GM12878 (cell line): Measurements from ENCODE around the gene ZBTB21. TPM values are rescaled to one million over a fixed set of nuclear protein-coding genes. Genes with fewer than 3 reads are reported as not detected.

Experiments
- ATAC-seq: fragments of 200-7000 bp; cut with Tn5 transposase; 3 replicates; pipeline ENCODE4 v1.9.1; 2020; ENCODE audit warnings: mild to moderate bottlenecking, moderate library complexity
- BruUV-seq: library from RNA; stranded (reverse); fragments of 400-500 nt; replicated peaks from 2 replicates; lab custom pipeline; 2021; lab: Mats Ljungman, UMichigan
- CTCF ChIA-PET: fragments of 300-600 bp; sonication (Branson Sonifier 250); formaldehyde crosslinking; extraction: SDS; loops from one replicate; lab custom pipeline; 2021; ENCODE audit warnings: inconsistent platforms; lab: Yijun Ruan, JAX
- POLR2A ChIA-PET: fragments of 350-600 bp; formaldehyde crosslinking; extraction: SDS; loops from one replicate; lab custom pipeline; 2021; ENCODE audit warnings: inconsistent platforms; lab: Charles Lee
- RAD21 ChIA-PET: fragments of 300-600 bp; sonication (Branson Sonifier 250); formaldehyde crosslinking; loops from one replicate; lab custom pipeline; 2023; ENCODE audit warnings: antibody characterized with exemption; ENCODE audit not compliant: unreplicated experiment; lab: Charles Lee
- SMC1A ChIA-PET: fragments of 300-600 bp; sonication (Branson Sonifier 250); formaldehyde crosslinking; loops from one replicate; lab custom pipeline; 2023; ENCODE audit not compliant: unreplicated experiment, uncharacterized antibody; lab: Charles Lee
- DNase-seq: peaks from one replicate; pipeline ENCODE4 v3.0.0-alpha.2; 2011; ENCODE audit warnings: low read depth, low spot score
- FAIRE-seq: peaks from 3 replicates; lab custom pipeline; 2011; peaks lifted over from hg19 to GRCh38; lab: Jason Lieb, UNC
- H2AFZ ChIP-seq: 2 replicates; pipeline ENCODE4 v1.6.0; 2011; ENCODE audit warnings: low read depth, low read length, control low read depth; ENCODE audit not compliant: control insufficient read depth
- H3K27ac ChIP-seq: 2 replicates; pipeline ENCODE4 v1.5.1; 2011; ENCODE audit warnings: control low read depth; ENCODE audit not compliant: control insufficient read depth, insufficient read depth
- H3K27me3 ChIP-seq, 2 experiments: replicated peaks in 1 of 2; 2 replicates each; pipeline versions ENCODE4 v1.6.0 to v1.6.1; 2011; ENCODE audit warnings: low read length in 1 of 2; ENCODE audit not compliant: control insufficient read depth in 2 of 2, insufficient read depth in 2 of 2
- H3K36me3 ChIP-seq, 2 experiments: 2 replicates each; pipeline ENCODE4 v1.5.1; 2011; ENCODE audit warnings: low read length in 1 of 2; ENCODE audit not compliant: control insufficient read depth in 2 of 2, insufficient read depth in 2 of 2
- H3K4me1 ChIP-seq: 2 replicates; pipeline ENCODE4 v1.6.1; 2011; ENCODE audit warnings: mild to moderate bottlenecking, low read length, moderate library complexity, mixed read lengths; ENCODE audit not compliant: control insufficient read depth, insufficient read depth
- H3K4me2 ChIP-seq: 2 replicates; pipeline ENCODE4 v1.6.0; 2011; ENCODE audit warnings: control low read depth; ENCODE audit not compliant: control insufficient read depth, insufficient read depth
- H3K4me3 ChIP-seq: fragments of 200-600 bp; sonication (generic); 2 replicates; pipeline ENCODE4 v1.5.1; 2016
- H3K79me2 ChIP-seq: 2 replicates; pipeline ENCODE4 v1.6.0; 2011; ENCODE audit warnings: low read length; ENCODE audit not compliant: control insufficient read depth, insufficient read depth
- H3K9ac ChIP-seq: 2 replicates; pipeline ENCODE4 v1.8.0; 2011; ENCODE audit warnings: low read length, control low read depth, mixed read lengths; ENCODE audit not compliant: control insufficient read depth, insufficient read depth
- H3K9me3 ChIP-seq: replicated peaks from 3 replicates; pipeline ENCODE4 v1.5.1; 2011; ENCODE audit warnings: mild to moderate bottlenecking, low read length; ENCODE audit not compliant: control insufficient read depth, insufficient read depth
- H4K20me1 ChIP-seq: 2 replicates; pipeline ENCODE4 v1.6.0; 2011; ENCODE audit not compliant: control insufficient read depth, insufficient read depth
- CHD4 ChIP-seq: fragments of 200-600 bp; sonication (generic); IDR thresholded peaks from 2 replicates; pipeline ENCODE4 v1.6.1; 2016; ENCODE audit warnings: mild to moderate bottlenecking
- FOXM1 ChIP-seq: IDR thresholded peaks from 2 replicates; pipeline ENCODE4 v1.6.1; 2012; ENCODE audit warnings: low read depth, mild to moderate bottlenecking, inconsistent platforms, low read length, moderate library complexity
- MYC ChIP-seq: IDR thresholded peaks from 2 replicates; pipeline ENCODE4 v1.6.1; 2011; ENCODE audit warnings: mild to moderate bottlenecking, low read length, moderate library complexity, inconsistent platforms; ENCODE audit not compliant: insufficient read depth, insufficient replicate concordance, insufficient read length, severe bottlenecking
- NBN ChIP-seq: fragments of 450-650 bp; IDR thresholded peaks from 2 replicates; pipeline ENCODE4 v1.6.1; 2016
- PAX5 ChIP-seq: IDR thresholded peaks from 2 replicates; pipeline ENCODE4 v1.6.1; 2011; ENCODE audit warnings: low read depth, low read length, borderline replicate concordance
- PML ChIP-seq: IDR thresholded peaks from 2 replicates; pipeline ENCODE4 v1.6.1; 2012; ENCODE audit warnings: low read length, inconsistent platforms
- WGBS: methylation state at CpG from one replicate; pipeline ENCODE4 v1.1.6; 2016; ENCODE audit warnings: low lambda C conversion rate; ENCODE audit not compliant: insufficient replicate concordance, insufficient coverage; ENCODE audit errors: missing lambda C conversion rate; 5-methylcytosine and 5-hydroxymethylcytosine counted together
- in situ Hi-C: fragments of 300-500 bp; cut with MboI; formaldehyde crosslinking; loops from 9 replicates; pipeline ENCODE4 v1.14.3; 2018; ENCODE audit warnings: mixed read lengths
- intact Hi-C: fragments of 100-400 bp; cut with micrococcal nuclease; formaldehyde crosslinking; loops from one replicate; pipeline ENCODE4 v1.14.2; 2022; ENCODE audit not compliant: unreplicated experiment
- polyA plus RNA-seq, 11 experiments: library from polyadenylated mRNA; depleted of rRNA in 4 of 11; unstranded in 6 of 11; stranded (reverse) in 5 of 11; fragments of >200 nt; fragmentation: Nextera tagmentation in 4 of 11; fragmentation: Illumina TruSeq in 1 of 11; extraction: Ambion mirVana in 4 of 11; extraction: Trizol in 1 of 11; gene quantifications; 1 replicate in 1 of 11; 2 replicates in 10 of 11; pipeline versions ENCODE4 v1.2.1 to v1.2.3, GENCODE V29; 2011 to 2016; ENCODE audit warnings: inconsistent platforms in 2 of 11, missing spikeins in 2 of 11, low read depth in 1 of 11
- total RNA-seq, 4 experiments: library from RNA; depleted of rRNA in 3 of 4; stranded (reverse); fragments of >200 nt in 3 of 4; fragmentation: Illumina TruSeq in 1 of 4; extraction: Trizol in 1 of 4; gene quantifications; 2 replicates each; pipeline versions ENCODE4 v1.2.1 to v1.2.3, GENCODE V29; 2013 to 2021
- TF ChIP-seq, protein P1 (sequence below): fragments of 450-650 bp; formaldehyde crosslinking; IDR thresholded peaks from 2 replicates; pipeline ENCODE4 v1.5.0; 2022; ENCODE audit warnings: mild to moderate bottlenecking, missing genetic modification characterization
- TF ChIP-seq, protein P2 (sequence below): fragments of 450-650 bp; IDR thresholded peaks from 2 replicates; pipeline ENCODE4 v1.6.1; 2018; ENCODE audit warnings: mild to moderate bottlenecking, low read depth, moderate library complexity; ENCODE audit not compliant: partially characterized antibody

The ZBTB21 gene
- total and polyA plus RNA-seq, 10 of the 15 experiments (the other 5 are each of a cell fraction or from before 2014, with no cell fraction given): 1.8 to 21.6 (median 10.6) TPM

GRCh38 chr21:42051788-42052187 lies 41.6 kb upstream of the ZBTB21 start:
- no peak for ATAC-seq
- WGBS: 42% methylated on average over 9 of the region's 9 CpGs

More at GRCh38 chr21:42051788-42052187, 41.6 kb upstream of the ZBTB21 start:
- TF ChIP-seq NBN: no peak
- TF ChIP-seq, protein P1, sequence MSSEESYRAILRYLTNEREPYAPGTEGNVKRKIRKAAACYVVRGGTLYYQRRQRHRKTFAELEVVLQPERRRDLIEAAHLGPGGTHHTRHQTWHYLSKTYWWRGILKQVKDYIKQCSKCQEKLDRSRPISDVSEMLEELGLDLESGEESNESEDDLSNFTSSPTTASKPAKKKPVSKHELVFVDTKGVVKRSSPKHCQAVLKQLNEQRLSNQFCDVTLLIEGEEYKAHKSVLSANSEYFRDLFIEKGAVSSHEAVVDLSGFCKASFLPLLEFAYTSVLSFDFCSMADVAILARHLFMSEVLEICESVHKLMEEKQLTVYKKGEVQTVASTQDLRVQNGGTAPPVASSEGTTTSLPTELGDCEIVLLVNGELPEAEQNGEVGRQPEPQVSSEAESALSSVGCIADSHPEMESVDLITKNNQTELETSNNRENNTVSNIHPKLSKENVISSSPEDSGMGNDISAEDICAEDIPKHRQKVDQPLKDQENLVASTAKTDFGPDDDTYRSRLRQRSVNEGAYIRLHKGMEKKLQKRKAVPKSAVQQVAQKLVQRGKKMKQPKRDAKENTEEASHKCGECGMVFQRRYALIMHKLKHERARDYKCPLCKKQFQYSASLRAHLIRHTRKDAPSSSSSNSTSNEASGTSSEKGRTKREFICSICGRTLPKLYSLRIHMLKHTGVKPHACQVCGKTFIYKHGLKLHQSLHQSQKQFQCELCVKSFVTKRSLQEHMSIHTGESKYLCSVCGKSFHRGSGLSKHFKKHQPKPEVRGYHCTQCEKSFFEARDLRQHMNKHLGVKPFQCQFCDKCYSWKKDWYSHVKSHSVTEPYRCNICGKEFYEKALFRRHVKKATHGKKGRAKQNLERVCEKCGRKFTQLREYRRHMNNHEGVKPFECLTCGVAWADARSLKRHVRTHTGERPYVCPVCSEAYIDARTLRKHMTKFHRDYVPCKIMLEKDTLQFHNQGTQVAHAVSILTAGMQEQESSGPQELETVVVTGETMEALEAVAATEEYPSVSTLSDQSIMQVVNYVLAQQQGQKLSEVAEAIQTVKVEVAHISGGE (CRISPR knock-in tag): no peak
- no peak for TF ChIP-seq FOXM1
- TF ChIP-seq PML: no peak
- no peak for TF ChIP-seq MYC
- TF ChIP-seq PAX5: no peak
- TF ChIP-seq, protein P2, sequence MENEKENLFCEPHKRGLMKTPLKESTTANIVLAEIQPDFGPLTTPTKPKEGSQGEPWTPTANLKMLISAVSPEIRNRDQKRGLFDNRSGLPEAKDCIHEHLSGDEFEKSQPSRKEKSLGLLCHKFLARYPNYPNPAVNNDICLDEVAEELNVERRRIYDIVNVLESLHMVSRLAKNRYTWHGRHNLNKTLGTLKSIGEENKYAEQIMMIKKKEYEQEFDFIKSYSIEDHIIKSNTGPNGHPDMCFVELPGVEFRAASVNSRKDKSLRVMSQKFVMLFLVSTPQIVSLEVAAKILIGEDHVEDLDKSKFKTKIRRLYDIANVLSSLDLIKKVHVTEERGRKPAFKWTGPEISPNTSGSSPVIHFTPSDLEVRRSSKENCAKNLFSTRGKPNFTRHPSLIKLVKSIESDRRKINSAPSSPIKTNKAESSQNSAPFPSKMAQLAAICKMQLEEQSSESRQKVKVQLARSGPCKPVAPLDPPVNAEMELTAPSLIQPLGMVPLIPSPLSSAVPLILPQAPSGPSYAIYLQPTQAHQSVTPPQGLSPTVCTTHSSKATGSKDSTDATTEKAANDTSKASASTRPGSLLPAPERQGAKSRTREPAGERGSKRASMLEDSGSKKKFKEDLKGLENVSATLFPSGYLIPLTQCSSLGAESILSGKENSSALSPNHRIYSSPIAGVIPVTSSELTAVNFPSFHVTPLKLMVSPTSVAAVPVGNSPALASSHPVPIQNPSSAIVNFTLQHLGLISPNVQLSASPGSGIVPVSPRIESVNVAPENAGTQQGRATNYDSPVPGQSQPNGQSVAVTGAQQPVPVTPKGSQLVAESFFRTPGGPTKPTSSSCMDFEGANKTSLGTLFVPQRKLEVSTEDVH: no peak
- TF ChIP-seq CHD4: no peak
- TF ChIP-seq, all 136 proteins: peak for 0
- no peaks in the 10 kb centered on the region for H4K20me1 ChIP-seq
- no peaks in the 10 kb centered on the region for H3K27me3 ChIP-seq
- no peak overlapping the region for H2AFZ ChIP-seq
- SMC1A ChIA-PET: no interaction called here
- FAIRE-seq: no peak
- H3K9me3 ChIP-seq: no peaks in the 10 kb centered on the region
- intact Hi-C loops: no loop called here
- BruUV-seq: no TSS peak
- H3K4me1 ChIP-seq: no peaks in the 10 kb centered on the region
- no peaks in the 10 kb centered on the region for H3K36me3 ChIP-seq
- no peak overlapping the region for H3K9ac ChIP-seq
- no peaks in the 10 kb centered on the region for H3K79me2 ChIP-seq
- no peak overlapping the region for H3K4me2 ChIP-seq
- CTCF ChIA-PET: no interaction called here
- RAD21 ChIA-PET: no interaction called here
- no peak overlapping the region for H3K4me3 ChIP-seq
- no peak overlapping the region for H3K27ac ChIP-seq
- in situ Hi-C loops: no loop called here
- POLR2A ChIA-PET: no interaction called here
- DNase-seq: no peak
